ENCODE measurements around the gene MCC. TPM values are rescaled to one million over a fixed set of nuclear protein-coding genes. Genes with fewer than 3 reads are reported as not detected.

The MCC gene
- total and polyA plus RNA-seq, 12 donors = 1.8 to 12.6 (median 8.9) TPM

DNA sequence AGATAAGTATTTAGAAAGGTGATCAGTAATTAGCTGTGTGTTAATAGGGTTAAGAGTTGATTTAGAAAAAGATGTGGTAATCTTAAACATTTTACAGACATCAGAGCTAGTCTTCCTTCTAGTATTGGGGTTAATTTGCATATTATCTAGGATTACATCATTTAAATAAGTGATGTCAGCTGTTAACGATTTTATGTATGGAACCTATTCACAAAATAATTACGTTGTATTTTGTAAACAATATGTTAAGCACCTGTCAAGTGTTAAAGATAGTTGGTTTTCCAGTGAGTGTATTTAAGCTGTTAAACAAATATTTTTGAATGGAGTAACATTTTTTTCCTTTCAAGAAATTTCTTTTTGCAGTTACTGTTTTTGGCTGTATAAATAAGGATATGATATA is 509.4 kb downstream of the MCC start:
- DNase-seq = no peak
- WGBS, 4 donors = 22 to 38% (median 30%) methylated on average over 2 of the region's 2 CpGs
- Histone ChIP-seq H3K27me3 (no peaks in the 10 kb centered on the region), H3K9me3 (replicated peaks in 1 of 3) (no peaks in the 10 kb centered on the region), H3K27ac (no peak overlapping the region), H3K4me3 (peak overlapping the region in 1 of 4 donors; percentile 71), H3K4me1 (replicated peaks in 1 of 2) (peaks cover 10 to 29% of the 10 kb centered on the region in 2 donors), H3K36me3 (replicated peaks in 1 of 2) (no peaks in the 10 kb centered on the region)
- no peak for TF ChIP-seq POLR2A (IDR thresholded peaks at IDR 0.05)
- intact Hi-C loops (cut with DNase I) = no loop called here

DNA sequence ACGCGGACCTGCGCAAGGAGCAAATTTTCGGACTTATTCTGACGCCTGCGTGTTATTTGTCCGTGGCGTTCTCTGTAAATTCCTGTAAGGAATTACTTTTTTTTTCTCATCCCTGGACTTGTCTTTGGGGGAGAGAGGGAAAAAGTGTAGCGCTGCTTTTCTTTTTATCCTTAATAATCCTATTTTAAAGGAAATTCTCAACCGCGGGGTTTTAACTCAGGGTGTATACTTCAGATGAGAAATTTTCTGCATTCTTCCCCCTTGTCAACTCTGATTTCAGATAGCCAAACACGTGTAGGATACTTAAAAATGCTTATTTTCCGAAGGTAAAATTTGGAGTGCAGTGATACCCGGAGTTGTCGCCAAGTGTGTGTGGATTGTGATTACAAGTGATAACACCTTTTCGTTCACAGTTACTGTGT is 510.8 kb downstream of the MCC start:
- no peaks in the 10 kb centered on the region for H3K36me3 ChIP-seq (replicated peaks in 1 of 2)
- intact Hi-C loops (cut with DNase I) = no loop called here
- peak overlapping the region; percentile 68 to 93 (median 82) for H3K4me3 ChIP-seq
- TF ChIP-seq, protein P1, sequence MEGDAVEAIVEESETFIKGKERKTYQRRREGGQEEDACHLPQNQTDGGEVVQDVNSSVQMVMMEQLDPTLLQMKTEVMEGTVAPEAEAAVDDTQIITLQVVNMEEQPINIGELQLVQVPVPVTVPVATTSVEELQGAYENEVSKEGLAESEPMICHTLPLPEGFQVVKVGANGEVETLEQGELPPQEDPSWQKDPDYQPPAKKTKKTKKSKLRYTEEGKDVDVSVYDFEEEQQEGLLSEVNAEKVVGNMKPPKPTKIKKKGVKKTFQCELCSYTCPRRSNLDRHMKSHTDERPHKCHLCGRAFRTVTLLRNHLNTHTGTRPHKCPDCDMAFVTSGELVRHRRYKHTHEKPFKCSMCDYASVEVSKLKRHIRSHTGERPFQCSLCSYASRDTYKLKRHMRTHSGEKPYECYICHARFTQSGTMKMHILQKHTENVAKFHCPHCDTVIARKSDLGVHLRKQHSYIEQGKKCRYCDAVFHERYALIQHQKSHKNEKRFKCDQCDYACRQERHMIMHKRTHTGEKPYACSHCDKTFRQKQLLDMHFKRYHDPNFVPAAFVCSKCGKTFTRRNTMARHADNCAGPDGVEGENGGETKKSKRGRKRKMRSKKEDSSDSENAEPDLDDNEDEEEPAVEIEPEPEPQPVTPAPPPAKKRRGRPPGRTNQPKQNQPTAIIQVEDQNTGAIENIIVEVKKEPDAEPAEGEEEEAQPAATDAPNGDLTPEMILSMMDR (IDR thresholded peaks at IDR 0.05) = no peak
- no peak for TF ChIP-seq POLR2A (IDR thresholded peaks at IDR 0.05)
- H3K27me3 ChIP-seq = no peaks in the 10 kb centered on the region
- no peaks in the 10 kb centered on the region for H3K9me3 ChIP-seq (replicated peaks in 1 of 3)
- peak overlapping the region; percentile 63 to 94 (median 86) for H3K27ac ChIP-seq
- 0 to 1% (median 0%) methylated on average over 16 of the region's 16 CpGs for WGBS, 4 donors
- DNase-seq = no peak
- peaks cover 10 to 29% of the 10 kb centered on the region in 2 donors for H3K4me1 ChIP-seq (replicated peaks in 1 of 2)

DNA sequence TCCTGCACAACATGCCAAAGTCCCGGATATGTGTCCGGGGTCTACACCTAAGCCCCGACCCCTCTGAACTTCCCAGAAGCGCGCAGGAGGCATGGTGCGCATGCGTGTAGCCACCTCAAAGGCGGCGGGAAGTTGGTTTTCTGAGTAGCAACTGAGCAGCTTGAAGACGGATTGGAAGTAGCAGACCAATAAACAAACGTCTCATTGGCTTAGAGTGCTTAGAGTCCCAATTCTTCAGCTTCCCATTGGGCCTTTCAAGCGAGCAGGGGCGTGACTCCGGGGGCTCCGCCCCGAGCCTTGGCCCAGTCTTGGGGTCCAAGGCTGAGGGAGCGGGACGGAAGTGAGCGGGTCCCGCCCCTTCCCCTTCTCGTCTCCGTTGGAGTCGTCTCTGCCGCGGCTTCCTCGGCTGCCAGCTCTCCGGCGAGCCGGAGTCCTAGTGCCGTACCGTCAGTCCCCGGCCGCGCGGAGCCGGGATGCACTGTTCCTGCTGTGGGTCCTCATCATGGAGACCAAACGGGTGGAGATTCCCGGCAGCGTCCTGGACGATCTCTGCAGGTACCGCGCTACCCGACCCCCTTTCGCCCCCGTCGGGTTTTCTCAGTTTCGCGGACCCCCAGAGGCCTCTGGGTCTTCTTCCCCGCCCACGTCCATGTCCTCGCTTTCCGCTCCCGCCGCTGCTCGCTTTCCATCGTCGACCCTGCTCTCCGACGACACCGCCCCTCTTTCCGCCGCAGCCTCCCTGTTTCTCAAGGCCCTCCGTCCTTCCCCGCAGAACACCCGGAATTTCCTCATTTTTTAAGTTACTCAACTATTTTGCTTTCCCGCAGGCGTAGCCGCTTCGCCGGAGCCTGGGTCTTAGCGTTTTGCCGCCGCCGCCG is 511.6 kb downstream of the MCC start, which contains the start of gene DCP2:
DCP2 (plus strand) TSS at position 367 of the 878 bp plus-strand sequence; CDS start at position 503, 136 bp downstream.
- intact Hi-C loops (cut with DNase I) = no loop called here
- H3K36me3 ChIP-seq (replicated peaks in 1 of 2) = no peaks in the 10 kb centered on the region
- peak within 1 kb of the TSS; percentile 63 to 94 (median 86) for H3K27ac ChIP-seq
- DNase-seq = peak; percentile 93 to 97 (median 96)
- TF ChIP-seq, protein P1 (IDR thresholded peaks at IDR 0.05) = no peak
- TF ChIP-seq POLR2A (IDR thresholded peaks at IDR 0.05) = peak; percentile 81 to 84
- H3K9me3 ChIP-seq (replicated peaks in 1 of 3) = no peaks in the 10 kb centered on the region
- WGBS, 4 donors = 0 to 1% (median 0%) methylated on average over 37 to 75 of the region's 75 CpGs
- peaks cover 10 to 29% of the 10 kb centered on the region in 2 donors for H3K4me1 ChIP-seq (replicated peaks in 1 of 2)
- H3K4me3 ChIP-seq = peak within 1 kb of the TSS; percentile 68 to 93 (median 82)
- H3K27me3 ChIP-seq = no peaks in the 10 kb centered on the region

DNA sequence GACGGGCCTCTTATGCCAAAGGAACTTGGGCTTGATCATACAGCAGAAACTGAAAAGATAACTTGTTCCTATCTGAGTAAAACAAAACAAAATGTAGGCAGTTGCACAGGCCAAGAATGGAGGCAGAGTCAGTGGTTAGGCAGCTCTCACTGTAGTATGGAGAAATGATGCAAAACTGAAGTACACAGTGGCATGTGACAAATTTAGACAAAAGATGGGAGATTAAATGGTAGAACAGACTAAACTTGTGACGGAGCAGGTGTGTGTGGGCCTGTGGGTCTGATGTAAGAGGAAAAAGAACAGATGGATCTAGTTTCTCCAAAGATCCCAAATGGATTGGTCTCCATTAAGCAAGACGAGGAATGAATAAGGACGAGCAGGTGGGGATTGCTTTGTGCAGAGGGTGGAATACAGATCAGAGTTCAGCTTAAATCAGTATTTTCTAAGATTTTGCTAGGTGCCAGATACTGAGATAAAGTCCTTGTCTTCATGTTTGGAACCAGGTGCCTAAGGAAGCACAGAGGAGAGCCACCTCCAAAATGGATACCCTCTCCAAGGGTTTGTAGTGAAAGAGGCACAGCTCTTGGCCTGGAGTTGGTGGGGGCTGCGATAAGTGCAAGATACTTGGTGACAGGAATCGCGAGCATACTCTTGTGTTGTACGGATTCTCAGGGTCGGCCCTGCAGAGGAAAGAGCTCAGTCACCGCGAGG is 512.4 kb downstream of the MCC start:
- Histone ChIP-seq H3K27me3 (no peaks in the 10 kb centered on the region), H3K9me3 (replicated peaks in 1 of 3) (no peaks in the 10 kb centered on the region), H3K4me1 (replicated peaks in 1 of 2) (peaks cover 10 to 29% of the 10 kb centered on the region in 2 donors), H3K27ac (peak overlapping the region in 4 of 5 donors; percentile 86 to 94 (median 89)), H3K4me3 (peak overlapping the region in 2 of 4 donors; percentile 71 to 93), H3K36me3 (replicated peaks in 1 of 2) (no peaks in the 10 kb centered on the region)
- TF ChIP-seq, protein P1 (IDR thresholded peaks at IDR 0.05) = no peak
- TF ChIP-seq POLR2A (IDR thresholded peaks at IDR 0.05) = no peak
- 27 to 34% (median 31%) methylated on average over 10 to 11 of the region's 11 CpGs for WGBS, 4 donors
- intact Hi-C loops (cut with DNase I) = no loop called here
- no peak for DNase-seq
